Omental fat pad (tissue), 4 donors: Measurements from ENCODE around the gene KCTD7. TPM values are rescaled to one million over a fixed set of nuclear protein-coding genes. Genes with fewer than 3 reads are reported as not detected.
"Not testable (repeated sequence)": the region's sequence is repeated elsewhere in the genome, so short reads cannot be mapped to it uniquely, and the experiment has no call there.

Experiments
- ATAC-seq: fragments of 150-250 bp; one replicate; pipeline ENCODE4 v1.9.1; 2016; ENCODE audit warnings: mild to moderate bottlenecking, moderate library complexity; ENCODE audit not compliant: low FRiP score
- DNase-seq: peaks from one replicate; pipeline ENCODE4 v3.0.0-alpha.2; 2019; ENCODE audit warnings: low spot score
- CTCF ChIP-seq, 3 donors: fragments of 450-650 bp; IDR thresholded peaks; one replicate each; pipeline ENCODE4 v1.5.1; 2016 to 2017; ENCODE audit warnings: antibody characterized with exemption in 3 of 3, mild to moderate bottlenecking in 3 of 3, moderate library complexity in 2 of 3
- total RNA-seq, 4 donors: library from RNA; depleted of rRNA; stranded (reverse); fragments of >200 nt; gene quantifications; one replicate each; pipeline ENCODE4 v1.1.0, GENCODE V29; 2016

KCTD7 gene
- total RNA-seq = 10 to 100 TPM; 14.2 to 26.8 (median 14.6) TPM

GRCh38 chr7:66628361-66629221 lies at the start of gene KCTD7:
TSS of gene KCTD7 (plus strand) at chr7:66628881. CDS start at chr7:66629065, 184 bp downstream.
- peak; percentile 96 for ATAC-seq
- DNase-seq = peak; percentile 68
- no peak for TF ChIP-seq CTCF (IDR thresholded peaks at IDR 0.05)

- DNase-seq, ATAC-seq: not testable (repeated sequence)
These were observed 48.3 kb upstream of the KCTD7 start for GRCh38 chr7:66580380-66580779.

GRCh38 chr7:66582816-66583489 lies 45.7 kb upstream of the KCTD7 start:
- DNase-seq, ATAC-seq: not testable (repeated sequence)

- DNase-seq (no peak), ATAC-seq (no peak)
- no peak for TF ChIP-seq CTCF (IDR thresholded peaks at IDR 0.05)
These were observed 45.1 kb upstream of the KCTD7 start for GRCh38 chr7:66583490-66584110.

GRCh38 chr7:66586181-66586580 lies 42.5 kb upstream of the KCTD7 start:
- no peak for TF ChIP-seq CTCF (IDR thresholded peaks at IDR 0.05)
- no peak for ATAC-seq

GRCh38 chr7:66588226-66588625 lies 40.5 kb upstream of the KCTD7 start:
- not testable (repeated sequence) for ATAC-seq, DNase-seq

More at GRCh38 chr7:66586181-66586580, 42.5 kb upstream of the KCTD7 start:
- DNase-seq = no peak

GRCh38 chr7:66588856-66589570 lies 39.7 kb upstream of the KCTD7 start:
- not testable (repeated sequence) for ATAC-seq, DNase-seq

GRCh38 chr7:66590302-66591057 lies 38.2 kb upstream of the KCTD7 start:
- not testable (repeated sequence) for ATAC-seq, DNase-seq

- ATAC-seq (peak; percentile 64), DNase-seq (peak; percentile 24)
These were observed 37.5 kb upstream of the KCTD7 start for GRCh38 chr7:66591058-66591798.
